ENCODE data around the gene PDSS2. TPM values are rescaled to one million over a fixed set of nuclear protein-coding genes. Genes with fewer than 3 reads are reported as not detected.

The PDSS2 gene
- polyA plus RNA-seq, 1 of the 3 experiments (the other 2 are of a cell fraction): 5.6 TPM

- TF ChIP-seq FOSL2 (IDR thresholded peaks at IDR 0.05; ENCODE audit: borderline replicate concordance, low read depth) (no peak), USF2 (IDR thresholded peaks at IDR 0.05; ENCODE audit: borderline replicate concordance, low read depth, low read length) (no peak), EZH2phosphoT487 (IDR thresholded peaks at IDR 0.05; ENCODE audit: borderline replicate concordance, low read depth) (no peak), TEAD4 (IDR thresholded peaks at IDR 0.05; ENCODE audit: borderline replicate concordance, insufficient read depth) (no peak), ELF1 (IDR thresholded peaks at IDR 0.05) (no peak)
These were observed 349.2 kb downstream of the PDSS2 start (continued) for GRCh38 chr6:107110200-107110599.

GRCh38 chr6:107108201-107108890 is 351.0 kb downstream of the PDSS2 start:
- H3K9me2 ChIP-seq: no peaks in the 10 kb centered on the region
- H3K36me3 ChIP-seq (replicated peaks in 1 of 2; ENCODE audit: control insufficient read depth in 1 of 2, insufficient read depth in 2 of 2, low read length in 1 of 2): no peaks in the 10 kb centered on the region
- WGBS (ENCODE audit: low lambda C conversion rate): 95% methylated on average over 17 of the region's 17 CpGs
- TF ChIP-seq PBX3 (IDR thresholded peaks at IDR 0.05) (no peak), ZBTB33 (IDR thresholded peaks at IDR 0.05; ENCODE audit: borderline replicate concordance, low read depth) (no peak), MEF2A (IDR thresholded peaks at IDR 0.05; ENCODE audit: borderline replicate concordance, low read depth) (no peak), GATA2 (CRISPR knock-in tag; IDR thresholded peaks at IDR 0.05) (no peak), NRF1 (IDR thresholded peaks at IDR 0.05; ENCODE audit: low read depth, low read length) (no peak), GABPA (IDR thresholded peaks at IDR 0.05; ENCODE audit: low read depth) (no peak), RAD21 (IDR thresholded peaks at IDR 0.05; ENCODE audit: low read length) (no peak), TCF12 (IDR thresholded peaks at IDR 0.05) (no peak)
- H2AFZ ChIP-seq (ENCODE audit: low read depth): no peak overlapping the region
- no peaks in the 10 kb centered on the region for H4K20me1 ChIP-seq (ENCODE audit: insufficient read depth)
- no peaks in the 10 kb centered on the region for H3K79me2 ChIP-seq (ENCODE audit: insufficient read depth)
- no peak overlapping the region for H3K27ac ChIP-seq (ENCODE audit: low read depth in 2 of 2, low read length in 1 of 2)
- POLR2A ChIA-PET: no interaction called here
- no peaks in the 10 kb centered on the region for H3F3A ChIP-seq (replicated peaks; ENCODE audit: insufficient read depth)
- H3K27me3 ChIP-seq (ENCODE audit: insufficient read depth): no peaks in the 10 kb centered on the region
- peaks cover 0 to under 1% of the 10 kb centered on the region in 2 experiments; a peak in 1 of 4 replicates for H3K4me1 ChIP-seq (ENCODE audit: control insufficient read depth in 1 of 2, insufficient read depth in 2 of 2, low read depth in 1 of 2, low read length in 1 of 2)
- H3K4me2 ChIP-seq: no peak overlapping the region
- DNase-seq: no peak
- CTCF ChIA-PET: interaction anchor here (1.3 to 1.5 kb wide), 2 partner anchors 81 to 129 kb away, joined by 3 to 4 read pairs; no protein-coding TSS in a partner anchor
- H3K9me3 ChIP-seq: no peaks in the 10 kb centered on the region
- no peak overlapping the region for H3K9ac ChIP-seq
- H3K4me3 ChIP-seq (ENCODE audit: low read depth in 2 of 2, low read length in 1 of 2): no peak overlapping the region
